ENCODE results near the gene AGR3.

AGR3 gene

GRCh38 chr7:16818732-16819131 is 63.1 kb downstream of the AGR3 start:
- no peak for DNase-seq

GRCh38 chr7:16817536-16817935 is 64.2 kb downstream of the AGR3 start:
- DNase-seq, result no peak

GRCh38 chr7:16816824-16817223 is 65.0 kb downstream of the AGR3 start:
- no peak for DNase-seq

GRCh38 chr7:16815001-16815400 is 66.8 kb downstream of the AGR3 start:
- DNase-seq, result no peak

GRCh38 chr7:16813232-16813616 is 68.6 kb downstream of the AGR3 start:
- DNase-seq, result no peak

- DNase-seq, result no peak
Observed at GRCh38 chr7:16812542-16813231, 69.1 kb downstream of the AGR3 start.

- no peak for DNase-seq
Observed at GRCh38 chr7:16811551-16811950, 70.2 kb downstream of the AGR3 start.

GRCh38 chr7:16810573-16810972 is 71.2 kb downstream of the AGR3 start:
- no peak for DNase-seq

GRCh38 chr7:16810112-16810511 is 71.7 kb downstream of the AGR3 start:
- no peak for DNase-seq

Measured in NCI-H526 (cell line).